Activated CD4-positive, CD25-positive, alpha-beta regulatory T cell treated with anti-CD3 and anti-CD28 coated beads, Interleukin-2, amount 50 U/mL, for 24 hours (primary cell): ENCODE results near the gene ACOXL.

ENCODE experiments used
- ATAC-seq, 2 donors: fragments of 150-1000 bp; cut with Tn5 transposase; one replicate each; pipeline ENCODE4 v1.10.0; 2021; ENCODE audit warnings: mild to moderate bottlenecking in 1 of 2, moderate library complexity in 1 of 2

ACOXL gene

DNA sequence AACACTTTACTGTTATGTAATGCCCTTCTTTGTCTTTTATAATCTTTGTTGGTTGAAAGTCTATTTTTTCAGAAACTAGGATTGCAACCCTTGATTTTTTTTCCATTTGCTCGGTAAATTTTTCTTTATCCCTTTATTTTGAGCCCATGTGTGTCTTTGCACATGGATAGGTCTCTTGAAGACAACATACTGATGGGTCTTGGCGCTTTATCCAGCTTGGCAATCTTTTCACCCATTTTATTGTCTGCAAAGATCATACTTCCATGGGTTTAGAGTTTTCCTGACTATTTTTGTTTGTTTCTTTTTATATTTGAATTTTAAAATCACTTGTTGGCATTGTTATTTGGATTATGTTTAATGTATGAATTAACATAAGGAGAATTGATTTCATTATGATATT is 27.0 kb downstream of the ACOXL start:
- no peak for ATAC-seq

DNA sequence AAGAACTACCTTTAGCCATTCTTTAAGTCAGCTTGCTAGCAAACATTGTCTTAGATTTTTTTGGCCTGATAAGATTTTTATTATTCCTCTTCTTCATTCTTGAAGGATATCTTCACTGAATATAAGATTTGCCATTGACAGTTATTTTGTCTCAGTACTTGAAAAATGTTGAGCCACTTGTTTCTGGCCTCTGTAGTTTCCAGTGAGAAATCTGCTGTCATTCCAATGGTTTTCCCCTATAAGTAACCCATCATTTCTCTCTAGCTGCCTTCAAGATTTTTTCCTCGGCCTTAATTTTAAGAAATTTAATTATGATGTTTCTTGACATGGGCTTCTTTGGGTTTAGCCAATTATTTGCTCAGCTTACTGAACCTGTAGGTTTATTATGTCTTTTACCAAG is 32.6 kb downstream of the ACOXL start:
- no peak for ATAC-seq

DNA sequence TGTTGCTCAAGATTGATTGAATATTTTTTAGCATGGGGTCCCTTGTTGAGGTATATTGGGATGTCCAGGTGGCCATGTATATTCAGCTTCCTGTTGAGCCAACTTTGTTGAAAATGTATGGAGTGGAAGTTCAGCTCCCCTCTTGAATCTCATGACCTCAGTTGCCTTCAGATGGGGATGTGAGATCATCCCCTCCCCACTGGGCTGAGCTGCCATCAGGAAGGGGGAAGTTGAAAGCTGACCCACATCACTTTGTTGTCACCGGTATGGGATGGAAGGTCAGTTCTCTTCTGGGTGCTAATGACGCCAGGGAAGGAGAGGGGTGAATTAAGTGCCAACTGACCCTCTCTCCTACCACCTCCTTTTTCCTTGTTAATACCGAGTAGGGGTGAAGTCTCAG is 33.9 kb downstream of the ACOXL start:
- no peak for ATAC-seq

DNA sequence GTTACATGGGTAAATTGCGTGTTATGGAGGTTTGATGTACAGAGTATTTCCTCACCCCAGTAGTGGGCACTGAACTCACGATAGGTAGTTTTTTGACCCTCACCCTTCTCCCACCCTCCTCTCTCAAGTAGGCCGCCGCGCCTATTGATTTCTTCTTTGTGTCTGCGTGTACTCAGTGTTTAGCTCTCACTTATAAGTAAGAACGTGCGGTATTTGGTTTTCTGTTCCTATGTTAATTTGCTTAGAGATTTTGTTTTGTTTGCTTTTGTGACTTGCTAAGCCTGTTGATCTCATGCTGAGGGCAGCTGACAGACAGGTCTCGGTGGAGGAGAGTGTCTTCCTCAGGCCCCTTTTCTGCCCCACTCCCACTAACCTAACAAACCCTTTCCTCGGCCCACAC is 36.2 kb downstream of the ACOXL start:
- ATAC-seq, result no peak

DNA sequence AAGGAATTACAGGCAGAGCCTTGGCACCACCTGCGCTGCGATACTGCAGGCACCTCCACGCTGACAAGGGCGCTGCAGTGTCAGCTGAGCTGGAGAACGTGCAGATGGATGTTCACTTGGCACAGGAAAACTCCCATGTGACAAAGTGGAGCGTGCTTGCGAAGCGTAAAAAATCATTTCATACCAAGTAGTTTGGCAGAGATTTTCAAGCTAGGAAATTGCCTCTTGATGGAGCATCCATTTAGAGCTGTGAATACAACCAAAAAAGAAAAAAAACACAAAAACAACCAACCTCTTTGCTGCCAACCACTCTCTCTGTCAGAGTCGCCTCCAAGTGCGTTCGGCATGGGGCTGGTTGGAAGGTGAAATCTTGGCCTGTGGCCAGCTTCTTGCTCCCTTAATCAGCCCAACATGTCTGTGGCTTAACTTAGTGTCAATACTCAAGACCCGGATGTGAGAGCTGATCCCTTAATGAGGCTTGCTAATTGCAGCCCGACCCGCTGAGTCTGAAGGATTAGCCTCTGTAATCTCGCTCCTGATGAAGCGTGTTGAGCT is 38.1 kb downstream of the ACOXL start:
- ATAC-seq, result no peak

DNA sequence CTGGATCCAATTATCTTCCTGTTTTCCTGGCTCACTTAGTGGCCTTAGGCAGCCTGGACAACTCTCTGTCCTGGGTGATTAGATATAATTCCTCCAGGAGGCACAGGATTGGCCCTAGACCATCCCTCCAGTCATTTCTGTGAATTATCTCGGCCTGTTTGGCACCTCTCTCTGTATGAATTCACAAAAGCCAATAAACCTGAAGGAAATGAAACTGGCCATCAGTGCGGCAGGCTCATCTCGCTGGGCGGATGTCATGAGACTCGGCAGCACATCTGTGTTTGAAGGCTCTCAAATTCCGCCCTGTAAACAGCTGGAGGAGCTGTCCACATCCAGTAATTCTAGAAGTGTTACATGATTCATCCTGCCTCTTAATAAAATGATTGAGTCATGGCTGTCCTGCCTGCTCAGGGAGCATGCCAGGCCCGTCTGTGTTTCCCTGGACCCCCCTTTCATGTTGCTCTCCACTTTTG is 38.6 kb downstream of the ACOXL start:
- no peak for ATAC-seq

DNA sequence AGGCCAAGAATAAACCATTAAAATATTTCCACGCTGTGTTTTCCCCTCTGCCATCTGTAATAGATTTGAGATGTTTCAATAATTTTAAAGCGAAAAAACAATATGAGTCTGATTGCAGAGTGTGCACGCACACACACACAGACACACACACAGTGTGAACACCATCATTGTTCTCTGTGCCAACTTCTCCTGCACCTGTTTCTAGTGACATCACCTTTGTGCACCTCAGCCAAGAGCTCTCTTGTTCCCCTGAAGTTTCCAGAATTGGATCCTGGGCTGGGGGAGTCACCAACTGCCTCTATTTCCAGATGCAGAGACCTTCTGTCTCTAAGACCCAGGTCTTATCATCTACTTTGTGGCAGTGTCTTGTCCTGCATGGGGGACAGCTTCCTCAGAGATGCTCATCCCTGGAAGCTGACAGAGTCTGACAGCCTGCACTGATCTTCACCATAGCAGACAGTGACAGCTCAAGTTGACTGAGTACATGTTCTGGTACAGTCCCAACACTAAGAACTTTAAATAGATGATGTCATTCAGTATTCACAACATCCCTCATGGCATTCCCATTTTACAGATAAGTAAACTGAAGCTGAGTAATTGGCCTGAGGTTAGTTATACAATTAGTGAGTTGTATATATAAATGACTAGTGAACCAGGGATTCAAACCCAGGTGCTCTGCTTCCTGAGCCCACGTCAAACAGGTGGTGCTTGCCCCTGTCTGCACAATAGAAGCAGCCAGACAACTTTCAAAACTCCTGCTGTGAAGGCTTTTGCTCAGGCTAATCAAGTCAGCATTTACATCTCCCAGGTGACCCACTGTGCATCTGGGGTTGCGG is 39.4 kb downstream of the ACOXL start:
- ATAC-seq, result peak; percentile 13 to 24

DNA sequence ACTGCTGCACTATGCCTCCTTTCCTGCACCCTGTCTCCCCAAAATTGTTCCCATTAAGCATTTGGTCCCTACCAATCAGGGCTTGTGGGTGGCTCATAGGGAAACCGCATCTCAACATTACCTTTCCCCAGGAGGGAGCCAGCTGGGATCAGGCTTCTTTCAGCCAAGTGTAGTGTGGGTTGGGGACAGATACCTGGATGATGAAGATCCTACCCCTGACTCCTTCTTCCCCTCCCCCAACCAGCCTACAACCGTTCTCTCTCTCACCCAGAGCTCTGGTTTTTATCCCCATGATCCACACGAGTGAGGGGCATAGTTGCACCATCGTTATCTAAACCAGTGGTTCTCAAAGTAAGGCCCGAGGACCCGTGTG is 40.0 kb downstream of the ACOXL start:
- ATAC-seq, result peak in 1 of 2 donors; percentile 6

DNA sequence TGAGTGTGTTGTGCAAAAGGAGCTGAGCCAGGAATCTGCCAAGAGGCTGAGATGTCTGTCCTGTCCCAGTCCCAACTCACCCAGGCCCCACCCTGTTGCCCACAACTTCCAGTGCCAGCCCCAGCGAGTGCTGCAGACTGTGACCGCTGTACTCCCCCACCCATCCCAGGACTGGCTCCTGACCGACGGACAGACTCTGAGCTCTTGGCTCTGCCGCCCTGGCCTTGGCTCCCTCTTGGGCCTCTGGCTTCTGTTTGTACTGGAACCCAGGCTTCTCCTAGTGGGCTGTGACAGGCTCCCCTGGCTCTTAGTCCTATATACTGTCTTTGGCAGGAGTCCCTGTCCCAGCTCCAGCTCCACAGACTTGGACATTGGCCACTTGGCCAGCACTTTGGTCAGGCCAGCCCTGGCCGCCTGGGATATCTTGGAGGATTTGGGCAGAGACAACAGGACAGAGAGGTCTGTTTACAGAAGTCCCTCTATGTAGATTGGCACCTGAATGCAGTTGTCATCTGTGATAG is 41.1 kb downstream of the ACOXL start:
- no peak for ATAC-seq

DNA sequence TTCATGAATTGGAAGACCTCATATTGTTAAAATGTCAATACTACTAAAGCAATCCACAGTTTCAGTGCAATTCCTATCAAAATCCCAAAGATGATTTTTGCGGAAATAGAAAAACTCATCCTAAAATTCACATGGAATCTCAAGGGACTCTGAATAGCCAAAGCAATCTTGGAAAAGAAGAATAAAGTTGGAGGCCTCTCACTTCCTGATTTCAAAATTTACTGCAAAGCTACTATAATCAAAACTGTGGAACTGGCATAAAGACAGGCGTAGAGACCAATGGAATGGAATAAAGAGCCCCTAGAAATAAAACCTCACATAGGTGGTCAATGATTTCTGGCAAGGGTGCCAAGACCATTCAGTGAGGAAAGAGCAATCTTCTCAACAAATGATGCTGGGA is 42.3 kb downstream of the ACOXL start:
- ATAC-seq, result no peak

DNA sequence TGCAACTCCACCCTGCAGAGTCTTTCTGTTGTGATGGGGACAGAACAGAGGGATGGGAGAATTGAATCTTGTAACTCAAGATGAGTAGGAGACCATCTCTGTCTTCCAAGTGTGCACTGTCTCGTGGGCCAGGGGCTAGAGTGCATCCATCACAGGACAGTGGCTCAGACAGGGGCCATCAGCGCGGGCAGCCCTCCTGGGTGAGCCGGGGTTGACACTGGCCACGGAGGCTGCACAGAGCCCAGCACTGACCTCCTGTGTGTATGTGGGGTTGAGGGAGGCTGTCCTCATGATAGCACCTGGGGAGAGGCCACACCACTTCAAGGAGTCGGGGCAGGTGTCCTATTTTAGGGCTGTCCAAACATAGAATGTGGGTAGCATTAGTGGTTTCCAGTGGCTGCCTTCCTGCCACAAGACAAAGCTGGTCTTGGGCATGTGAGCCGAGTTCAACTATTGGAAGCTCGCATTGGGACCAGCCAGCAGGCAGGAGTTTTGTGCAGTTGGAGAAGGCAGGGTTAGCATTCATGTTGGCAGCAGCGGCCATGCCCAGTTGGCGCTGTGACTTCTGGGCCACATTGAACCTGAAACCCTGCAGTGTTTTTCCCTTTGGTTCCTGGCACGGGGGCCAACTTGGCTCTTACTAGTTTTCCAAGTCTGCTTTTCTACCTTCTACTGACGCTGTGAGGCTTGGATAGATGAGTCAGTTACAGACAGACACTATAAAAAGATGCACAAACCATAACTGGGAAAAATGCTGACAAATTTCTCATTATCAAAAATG is 45.3 kb downstream of the ACOXL start:
- no peak for ATAC-seq

DNA sequence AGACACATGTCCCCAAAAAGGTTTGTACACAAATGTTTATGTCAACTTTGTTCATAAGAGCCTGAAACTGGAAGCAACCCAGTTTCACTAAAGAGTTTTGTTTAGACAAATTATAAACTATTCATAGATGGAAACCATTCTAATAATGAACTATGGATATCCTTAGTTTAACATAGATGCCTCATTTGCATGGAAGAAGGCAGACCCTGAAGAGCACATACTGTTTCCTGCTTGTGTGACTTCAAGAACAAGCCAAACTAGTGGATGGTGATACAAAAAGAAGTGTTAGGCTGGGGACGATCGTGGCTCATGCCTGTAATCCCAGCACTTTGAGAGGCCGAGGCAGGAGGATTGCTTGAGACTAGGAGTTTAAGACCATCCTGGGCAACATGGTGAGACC is 48.1 kb downstream of the ACOXL start:
- ATAC-seq, result no peak

DNA sequence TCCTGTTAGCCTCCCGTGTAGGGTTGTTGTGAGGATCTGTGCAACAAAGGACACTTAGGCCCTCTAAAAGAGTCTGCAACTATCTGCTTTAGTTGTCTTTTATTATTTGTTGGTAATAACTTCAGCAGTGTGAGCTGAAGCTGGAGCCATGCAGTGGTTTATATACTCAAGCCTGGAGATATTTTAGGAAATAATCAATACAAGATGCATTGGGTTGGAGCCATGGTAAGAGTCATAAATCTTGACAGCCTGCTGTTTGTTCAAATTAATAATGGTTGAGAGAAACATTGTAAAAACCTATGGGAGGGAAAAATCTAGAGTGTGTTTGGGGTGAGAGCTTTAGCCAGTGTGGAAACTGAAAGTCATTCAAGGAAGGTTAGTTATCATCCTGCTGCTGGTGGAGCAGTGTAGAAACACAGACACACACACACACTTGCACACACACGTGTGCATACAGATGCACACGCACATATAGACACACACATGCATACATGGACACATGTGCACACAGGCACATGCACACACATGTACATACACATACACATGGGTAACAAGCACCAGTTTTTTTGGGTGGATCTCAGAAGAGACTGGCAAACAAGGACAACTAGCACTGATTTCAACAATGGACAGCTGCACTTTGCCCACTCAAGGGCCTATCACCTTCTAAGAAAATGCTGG is 51.0 kb downstream of the ACOXL start:
- ATAC-seq, result no peak

DNA sequence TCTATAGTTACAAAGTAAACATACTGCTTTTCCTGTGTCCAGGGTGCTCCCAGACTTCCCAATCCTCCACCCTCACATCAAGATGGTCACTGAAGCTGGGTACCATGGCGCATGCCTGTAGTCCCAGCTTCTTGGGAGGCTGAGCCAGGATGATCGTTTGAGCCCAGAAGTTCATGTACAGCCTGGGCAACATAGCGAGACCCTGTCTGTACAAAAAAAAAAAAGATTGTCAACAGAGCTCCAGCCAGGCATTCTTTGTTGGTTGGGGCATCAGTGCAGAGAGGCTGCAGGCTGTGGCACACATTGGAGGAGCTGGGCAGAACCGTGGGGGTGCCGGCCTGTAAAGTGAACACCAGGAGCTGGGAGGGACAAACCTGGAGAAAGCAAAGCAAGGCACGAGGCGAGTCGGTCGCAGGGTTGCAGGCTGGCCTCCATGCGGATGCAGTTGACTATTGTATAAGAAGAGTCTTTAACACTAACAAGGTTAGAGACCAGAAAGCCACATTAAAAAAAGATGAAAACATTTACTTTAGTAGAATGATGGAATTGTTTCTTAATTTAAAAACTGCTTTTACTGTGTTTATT is 51.8 kb downstream of the ACOXL start:
- ATAC-seq, result no peak

DNA sequence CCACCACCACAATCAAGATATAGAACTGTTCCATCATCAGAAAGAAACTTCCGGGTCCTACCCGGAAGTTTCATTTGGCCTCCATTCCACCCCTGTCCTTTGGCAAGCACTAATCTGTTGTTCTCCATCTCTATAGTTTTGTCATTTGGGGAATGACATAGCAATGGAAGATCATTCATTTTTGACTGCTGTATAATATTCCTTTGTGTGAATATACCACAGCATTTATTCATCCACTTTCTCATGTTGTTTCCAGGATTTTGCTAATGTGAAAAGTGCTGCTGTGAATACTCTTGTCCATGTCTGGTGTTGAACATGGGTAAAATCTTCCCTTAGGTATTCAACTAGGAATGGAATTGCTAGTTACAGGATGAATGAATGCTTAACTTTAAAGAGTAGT is 53.1 kb downstream of the ACOXL start:
- no peak for ATAC-seq

DNA sequence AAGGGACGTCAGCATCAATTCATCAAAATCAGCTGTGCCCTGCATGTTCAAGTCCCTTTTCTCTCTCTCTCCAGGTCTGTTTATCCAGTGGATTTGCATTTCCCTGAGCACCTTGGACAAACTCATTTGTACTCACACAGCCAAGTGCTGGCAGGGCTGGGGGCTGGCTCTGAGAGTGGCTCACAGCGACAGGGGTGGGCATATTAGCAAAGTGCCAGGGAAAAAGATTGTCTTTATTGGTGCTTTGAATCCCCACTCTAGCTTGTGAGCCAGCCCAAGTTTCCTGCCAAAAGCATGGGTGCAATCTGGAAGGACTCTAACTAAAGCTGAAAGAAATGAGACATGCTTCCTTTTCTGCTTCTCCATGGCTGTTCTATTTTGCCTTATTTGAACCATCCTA is 56.6 kb downstream of the ACOXL start:
- no peak for ATAC-seq

DNA sequence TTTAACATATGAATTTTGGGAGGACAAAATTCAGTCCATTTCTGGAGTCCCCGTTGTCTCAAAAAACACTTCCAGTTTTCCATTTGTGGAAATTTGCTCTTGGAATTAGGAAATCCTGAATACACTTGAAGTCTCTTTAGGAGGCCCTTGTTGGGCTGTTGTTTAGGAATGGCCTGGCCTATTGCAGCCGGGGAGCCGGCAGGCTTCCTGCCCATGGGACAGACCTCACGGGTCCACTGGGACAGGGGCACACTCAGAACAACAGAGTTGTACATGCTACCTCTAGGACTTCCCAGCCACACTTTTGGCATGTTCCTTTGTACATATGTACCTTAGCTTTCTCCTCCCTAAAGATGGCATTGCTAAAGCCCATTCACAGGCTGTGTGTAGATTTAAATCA is 57.3 kb downstream of the ACOXL start:
- no peak for ATAC-seq

DNA sequence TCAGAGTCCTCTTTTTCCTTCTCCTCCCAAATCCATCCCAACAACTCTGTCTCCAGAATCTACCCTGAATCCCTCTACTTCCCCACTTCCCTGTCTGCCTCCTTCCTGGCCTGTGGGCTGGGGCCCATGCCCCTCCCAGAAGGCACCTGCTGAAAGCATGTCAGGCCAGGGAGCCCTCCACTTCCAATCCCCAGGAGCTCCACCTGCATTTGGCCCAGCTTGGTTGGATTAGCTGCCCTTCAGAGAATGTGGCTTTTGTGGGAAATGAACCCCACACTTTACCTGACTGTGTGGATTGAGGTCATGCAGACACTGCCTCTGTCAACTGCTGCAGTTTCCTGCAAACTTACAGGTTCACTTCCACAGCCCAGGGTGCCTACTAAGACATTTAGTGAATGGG is 58.5 kb downstream of the ACOXL start:
- ATAC-seq, result no peak

DNA sequence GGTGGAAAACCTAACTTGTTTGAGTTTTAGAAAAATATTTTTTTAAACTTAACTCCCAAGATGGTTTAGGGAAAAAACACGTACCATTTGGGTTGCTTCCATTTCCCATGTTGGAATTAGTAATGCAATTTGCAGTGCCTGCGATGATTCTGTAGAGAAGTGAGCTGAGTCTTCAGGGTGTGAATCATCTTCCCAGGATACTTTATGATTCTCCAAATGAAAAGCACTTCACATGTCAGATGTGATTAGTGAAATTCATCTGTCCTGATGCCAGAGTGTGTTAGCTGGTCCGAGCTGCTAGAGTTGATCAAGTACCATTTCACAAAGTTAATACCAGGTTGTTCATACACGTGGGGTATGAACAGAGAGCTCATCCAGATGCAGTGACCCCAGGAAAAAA is 59.1 kb downstream of the ACOXL start:
- no peak for ATAC-seq

DNA sequence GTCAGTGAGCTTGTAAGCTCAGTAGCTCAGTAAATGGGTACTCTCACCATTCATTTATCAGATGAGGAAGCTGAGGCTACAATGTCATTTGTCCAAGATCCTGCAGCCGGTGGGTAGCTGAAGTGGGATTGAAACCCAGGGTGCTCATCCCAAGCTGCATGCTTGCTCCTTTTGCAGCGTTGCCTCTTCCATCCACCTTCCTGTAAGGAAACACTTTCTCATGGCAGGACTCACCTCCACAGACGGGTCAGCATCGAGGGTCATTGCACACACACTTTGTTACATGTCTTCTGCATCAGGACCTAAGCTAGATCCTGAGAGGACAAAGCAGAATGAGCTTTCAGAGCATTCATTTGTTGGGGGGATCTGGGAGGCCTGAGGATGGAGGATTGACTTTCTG is 60.7 kb downstream of the ACOXL start:
- no peak for ATAC-seq

DNA sequence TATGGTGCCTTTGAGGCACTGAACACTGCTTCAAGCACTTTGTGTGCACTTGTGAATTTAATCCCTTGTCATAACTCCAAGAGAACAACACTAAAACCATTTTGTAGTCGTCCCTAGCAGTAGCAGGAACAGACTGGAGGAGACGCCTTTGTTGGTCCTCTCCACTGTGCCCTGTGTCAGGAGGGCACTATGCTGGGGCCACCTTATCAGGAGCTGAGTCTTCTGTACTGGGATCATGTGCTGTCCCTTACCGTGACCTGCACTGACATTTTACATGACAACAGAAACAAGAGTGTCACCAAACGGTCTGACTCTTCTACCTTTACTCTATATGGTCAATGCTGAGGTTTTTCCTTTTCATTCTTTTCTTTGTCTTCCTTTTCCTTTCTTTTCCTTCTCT is 62.0 kb downstream of the ACOXL start:
- ATAC-seq, result no peak

DNA sequence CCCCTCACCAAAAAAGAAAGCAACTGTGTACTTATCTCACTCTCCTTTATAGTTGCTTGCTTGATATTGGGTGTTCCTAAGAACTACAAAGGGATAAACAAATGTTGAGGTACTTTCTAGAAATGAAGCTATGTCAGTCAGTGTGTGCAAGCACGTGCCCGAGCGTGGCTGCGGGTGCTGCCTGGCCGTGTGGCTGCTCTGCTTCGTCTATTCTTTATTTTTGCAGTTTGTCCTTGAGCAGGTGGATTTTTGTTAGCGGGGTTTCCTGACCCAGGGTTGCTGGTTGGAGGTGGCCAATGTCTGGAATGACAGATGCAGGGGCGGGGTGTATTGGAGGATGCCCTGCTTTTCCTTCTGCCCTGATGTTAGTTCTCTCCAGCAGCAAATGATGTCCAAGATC is 62.6 kb downstream of the ACOXL start:
- no peak for ATAC-seq
